NOMO-1 treated with DMSO at 0.1 percent for 48 hours (cell line): ENCODE data around the gene LGALS7.

Source experiments
- DNase-seq: peaks from one replicate; lab custom pipeline; 2025; ENCODE audit not compliant: unreplicated experiment; lab: John Stamatoyannopoulos, UW

Gene LGALS7

GRCh38 chr19:38728752-38729541, 44.4 kb downstream of the LGALS7 start:
- DNase-seq: no peak

- no peak for DNase-seq
Observed at GRCh38 chr19:38727868-38728660, 45.3 kb downstream of the LGALS7 start.

- DNase-seq: no peak
Observed at GRCh38 chr19:38727306-38727867, 45.9 kb downstream of the LGALS7 start.

GRCh38 chr19:38726761-38727301, 46.5 kb downstream of the LGALS7 start:
- no peak for DNase-seq

- no peak for DNase-seq
Observed at GRCh38 chr19:38726284-38726673, 47.0 kb downstream of the LGALS7 start.

DNA sequence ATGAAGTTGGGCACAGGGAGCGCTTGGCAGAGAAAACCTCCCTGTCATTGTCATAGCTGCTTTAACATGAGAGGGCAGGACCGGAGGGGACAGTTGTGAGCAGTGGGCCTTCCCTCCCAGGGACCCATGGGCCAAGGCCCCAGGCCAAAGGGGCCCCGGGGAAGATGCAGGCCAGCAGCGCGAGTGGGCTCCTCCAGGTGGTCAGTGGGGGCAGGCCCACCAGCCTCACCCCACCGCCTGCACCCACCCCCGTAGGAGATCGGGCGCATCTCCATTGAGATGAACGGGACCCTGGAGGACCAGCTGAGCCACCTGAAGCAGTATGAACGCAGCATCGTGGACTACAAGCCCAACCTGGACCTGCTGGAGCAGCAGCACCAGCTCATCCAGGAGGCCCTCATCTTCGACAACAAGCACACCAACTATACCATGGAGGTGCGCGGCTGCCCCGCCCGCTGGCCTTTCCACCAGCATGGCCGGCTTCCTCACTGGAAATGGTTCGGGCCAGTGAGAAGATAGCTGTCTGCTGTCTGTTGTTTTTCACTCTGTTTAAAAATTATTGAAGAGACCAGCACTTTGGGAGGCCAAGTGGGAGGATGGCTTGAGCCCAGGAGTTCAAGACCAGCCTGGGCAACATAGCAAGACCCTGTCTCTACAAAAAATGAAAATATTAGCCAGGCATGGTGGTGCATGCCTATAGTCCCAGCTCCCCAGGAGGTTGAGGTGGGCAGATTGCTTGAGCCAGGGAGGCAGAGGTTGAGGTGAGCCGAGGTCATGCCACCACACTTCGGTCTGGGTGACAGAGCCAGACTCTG, 47.6 kb downstream of the LGALS7 start:
- DNase-seq: no peak

DNA sequence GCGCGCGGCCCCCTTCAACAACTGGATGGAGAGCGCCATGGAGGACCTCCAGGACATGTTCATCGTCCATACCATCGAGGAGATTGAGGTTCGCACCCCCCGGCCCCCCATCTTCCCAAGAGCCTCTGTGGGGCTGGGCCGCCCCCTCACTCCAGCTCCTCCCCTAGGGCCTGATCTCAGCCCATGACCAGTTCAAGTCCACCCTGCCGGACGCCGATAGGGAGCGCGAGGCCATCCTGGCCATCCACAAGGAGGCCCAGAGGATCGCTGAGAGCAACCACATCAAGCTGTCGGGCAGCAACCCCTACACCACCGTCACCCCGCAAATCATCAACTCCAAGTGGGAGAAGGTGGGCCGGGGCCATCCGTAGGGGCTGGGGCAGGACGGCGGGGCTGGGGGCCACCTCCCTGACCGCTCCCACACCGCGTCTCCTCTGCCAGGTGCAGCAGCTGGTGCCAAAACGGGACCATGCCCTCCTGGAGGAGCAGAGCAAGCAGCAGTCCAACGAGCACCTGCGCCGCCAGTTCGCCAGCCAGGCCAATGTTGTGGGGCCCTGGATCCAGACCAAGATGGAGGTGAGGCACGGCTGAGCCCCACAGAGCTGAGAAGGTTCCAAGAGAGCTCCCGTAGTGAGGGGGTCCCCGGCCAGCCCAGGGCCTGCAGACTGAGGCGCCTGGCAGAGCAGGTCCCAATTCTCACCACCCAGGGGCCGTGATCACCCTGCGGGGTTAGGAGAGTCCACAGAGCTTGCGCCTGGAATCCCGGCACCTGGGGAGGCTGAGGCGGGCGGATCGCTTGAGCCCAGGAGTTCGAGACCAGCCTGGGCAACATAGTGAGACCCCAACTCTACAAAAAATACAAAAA, 49.1 kb downstream of the LGALS7 start:
- DNase-seq: no peak

GRCh38 chr19:38723606-38723965, 49.7 kb downstream of the LGALS7 start:
- no peak for DNase-seq

- DNase-seq: no peak
Observed at GRCh38 chr19:38722947-38723605, 50.2 kb downstream of the LGALS7 start.

- no peak for DNase-seq
Observed at GRCh38 chr19:38721979-38722773, 51.1 kb downstream of the LGALS7 start.

- no peak for DNase-seq
Observed at GRCh38 chr19:38721496-38721895, 51.8 kb downstream of the LGALS7 start.
